GM06990 (cell line): ENCODE measurements around the gene DENND5B.
A peak's percentile ranks its signal among the peaks of the same experiment; 100 is the strongest.

ENCODE experiments used
- DNase-seq: peaks from one replicate; pipeline ENCODE4 v3.0.0-alpha.2; 2011; ENCODE audit not compliant: insufficient read length; ENCODE audit errors: extremely low read depth
- H3K27me3 ChIP-seq: replicated peaks from 2 replicates; pipeline ENCODE4 v1.6.0; 2011; ENCODE audit warnings: low read length; ENCODE audit not compliant: control insufficient read depth, insufficient read depth
- H3K36me3 ChIP-seq: 2 replicates; pipeline ENCODE4 v1.5.1; 2011; ENCODE audit warnings: low read length; ENCODE audit not compliant: control insufficient read depth, insufficient read depth
- H3K4me3 ChIP-seq: replicated peaks from 2 replicates; pipeline ENCODE4 v1.5.1; 2011; ENCODE audit warnings: low read depth, mild to moderate bottlenecking, control low read depth, low read length
- TF ChIP-seq, protein P1 (sequence below): IDR thresholded peaks from 2 replicates; pipeline ENCODE4 v1.5.1; 2011; ENCODE audit warnings: low read length, control low read depth, mild to moderate bottlenecking, inconsistent platforms; ENCODE audit not compliant: insufficient read depth, poor library complexity, severe bottlenecking

The DENND5B gene

DNA sequence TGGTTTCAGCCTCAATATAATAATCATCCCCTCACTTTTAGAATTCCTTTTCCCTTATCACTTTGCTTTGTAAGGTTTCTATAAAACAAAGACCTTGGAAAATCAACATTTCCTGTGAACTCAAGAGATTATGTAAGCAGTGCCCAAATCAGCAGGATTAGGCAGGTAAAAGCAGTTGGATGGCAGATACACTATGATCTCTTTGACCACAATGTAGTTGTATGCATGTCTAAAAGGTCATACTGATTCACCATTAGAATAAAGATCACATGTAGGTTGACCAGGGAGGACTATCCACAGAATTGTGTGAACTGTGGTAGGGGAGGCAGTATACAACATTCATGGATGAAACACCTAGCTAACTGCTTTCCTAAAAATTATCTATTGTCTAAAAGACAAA, 57.5 kb downstream of the DENND5B start:
- H3K27me3 ChIP-seq: no peaks in the 10 kb centered on the region
- H3K4me3 ChIP-seq: no peak overlapping the region
- no peak for DNase-seq
- H3K36me3 ChIP-seq: no peaks in the 10 kb centered on the region
- TF ChIP-seq, protein P1, sequence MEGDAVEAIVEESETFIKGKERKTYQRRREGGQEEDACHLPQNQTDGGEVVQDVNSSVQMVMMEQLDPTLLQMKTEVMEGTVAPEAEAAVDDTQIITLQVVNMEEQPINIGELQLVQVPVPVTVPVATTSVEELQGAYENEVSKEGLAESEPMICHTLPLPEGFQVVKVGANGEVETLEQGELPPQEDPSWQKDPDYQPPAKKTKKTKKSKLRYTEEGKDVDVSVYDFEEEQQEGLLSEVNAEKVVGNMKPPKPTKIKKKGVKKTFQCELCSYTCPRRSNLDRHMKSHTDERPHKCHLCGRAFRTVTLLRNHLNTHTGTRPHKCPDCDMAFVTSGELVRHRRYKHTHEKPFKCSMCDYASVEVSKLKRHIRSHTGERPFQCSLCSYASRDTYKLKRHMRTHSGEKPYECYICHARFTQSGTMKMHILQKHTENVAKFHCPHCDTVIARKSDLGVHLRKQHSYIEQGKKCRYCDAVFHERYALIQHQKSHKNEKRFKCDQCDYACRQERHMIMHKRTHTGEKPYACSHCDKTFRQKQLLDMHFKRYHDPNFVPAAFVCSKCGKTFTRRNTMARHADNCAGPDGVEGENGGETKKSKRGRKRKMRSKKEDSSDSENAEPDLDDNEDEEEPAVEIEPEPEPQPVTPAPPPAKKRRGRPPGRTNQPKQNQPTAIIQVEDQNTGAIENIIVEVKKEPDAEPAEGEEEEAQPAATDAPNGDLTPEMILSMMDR: no peak

DNA sequence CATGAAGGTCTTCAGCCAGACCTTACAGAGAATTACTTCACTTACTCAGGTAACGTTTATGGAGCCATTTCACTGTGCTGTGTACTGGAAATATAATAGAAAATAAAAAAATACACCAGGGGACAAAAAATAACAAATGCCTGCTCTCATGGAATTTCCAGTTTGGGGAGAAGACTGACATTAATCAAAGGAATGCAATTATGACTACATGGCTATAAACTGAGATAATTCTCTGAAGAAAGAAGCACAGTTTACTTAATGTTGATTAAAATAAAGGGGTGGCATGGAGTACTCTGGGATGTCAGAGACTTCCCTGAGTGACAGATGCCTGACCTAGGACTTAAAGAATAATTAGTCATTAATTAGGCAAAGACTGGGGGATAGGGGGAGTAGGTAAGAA, 59.0 kb downstream of the DENND5B start:
- TF ChIP-seq, protein P1: no peak
- Histone ChIP-seq H3K4me3 (no peak overlapping the region), H3K27me3 (no peaks in the 10 kb centered on the region), H3K36me3 (no peaks in the 10 kb centered on the region)
- DNase-seq: no peak

DNA sequence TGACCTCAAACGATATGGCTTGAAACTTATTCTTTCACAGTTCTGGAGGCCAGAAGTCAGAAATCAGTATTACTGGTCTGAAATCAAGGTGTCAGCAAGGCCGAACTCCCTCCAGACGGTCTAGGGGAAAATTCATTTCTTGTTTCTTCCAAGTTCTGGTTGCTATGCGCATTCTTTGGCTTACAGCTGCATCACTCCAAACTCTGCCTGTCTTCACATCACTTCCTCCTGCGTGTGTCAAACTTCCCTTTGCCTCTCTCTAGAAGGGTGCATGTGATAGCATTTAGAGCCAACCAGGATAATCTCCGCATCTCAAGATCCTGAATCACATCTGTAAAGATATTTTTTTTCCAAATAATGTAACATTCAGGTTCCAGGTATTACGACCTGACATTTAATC, 62.8 kb downstream of the DENND5B start:
- TF ChIP-seq, protein P1: no peak
- no peak for DNase-seq
- Histone ChIP-seq H3K4me3 (no peak overlapping the region), H3K27me3 (no peaks in the 10 kb centered on the region), H3K36me3 (no peaks in the 10 kb centered on the region)

DNA sequence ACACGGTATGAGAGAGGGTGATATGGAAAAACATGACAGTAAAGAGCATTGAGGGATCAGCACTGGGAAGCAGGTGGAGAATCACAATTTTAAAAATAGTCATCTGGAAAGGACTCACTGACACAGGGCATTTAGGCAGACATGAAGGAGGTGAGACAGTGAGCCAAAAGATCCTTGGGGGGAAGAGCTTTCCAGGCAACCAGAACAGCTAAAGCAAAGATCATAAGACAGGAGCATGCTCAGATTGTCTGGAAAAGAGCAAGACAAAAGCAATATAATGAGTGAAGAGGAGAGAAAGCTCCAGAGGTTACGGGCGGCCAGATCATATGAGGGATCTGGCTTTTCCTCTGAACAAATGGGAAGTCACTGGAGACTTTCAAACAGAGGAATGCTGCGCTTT, 63.9 kb downstream of the DENND5B start:
- no peak overlapping the region for H3K4me3 ChIP-seq
- TF ChIP-seq, protein P1: no peak
- H3K27me3 ChIP-seq: no peaks in the 10 kb centered on the region
- H3K36me3 ChIP-seq: no peaks in the 10 kb centered on the region
- no peak for DNase-seq

DNA sequence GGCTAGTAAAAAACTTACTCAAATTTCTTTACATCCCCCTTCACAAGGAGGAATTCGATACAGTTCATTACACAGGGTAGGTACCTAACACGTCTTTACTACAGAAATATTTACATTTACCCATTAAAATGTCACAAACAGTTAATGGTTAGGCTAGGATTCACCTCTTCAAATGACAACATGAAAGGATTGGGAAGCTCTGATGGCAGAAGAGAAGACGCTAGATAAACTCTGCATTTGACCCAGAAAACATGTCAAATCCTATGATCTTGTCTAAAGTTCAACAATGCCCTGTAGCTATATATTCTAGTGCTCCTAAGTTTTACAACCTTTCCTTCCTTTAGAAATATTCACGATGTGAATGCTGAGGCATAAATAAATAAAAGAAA, 64.8 kb downstream of the DENND5B start:
- DNase-seq: no peak
- Histone ChIP-seq H3K4me3 (no peak overlapping the region), H3K27me3 (no peaks in the 10 kb centered on the region), H3K36me3 (no peaks in the 10 kb centered on the region)
- TF ChIP-seq, protein P1: no peak

DNA sequence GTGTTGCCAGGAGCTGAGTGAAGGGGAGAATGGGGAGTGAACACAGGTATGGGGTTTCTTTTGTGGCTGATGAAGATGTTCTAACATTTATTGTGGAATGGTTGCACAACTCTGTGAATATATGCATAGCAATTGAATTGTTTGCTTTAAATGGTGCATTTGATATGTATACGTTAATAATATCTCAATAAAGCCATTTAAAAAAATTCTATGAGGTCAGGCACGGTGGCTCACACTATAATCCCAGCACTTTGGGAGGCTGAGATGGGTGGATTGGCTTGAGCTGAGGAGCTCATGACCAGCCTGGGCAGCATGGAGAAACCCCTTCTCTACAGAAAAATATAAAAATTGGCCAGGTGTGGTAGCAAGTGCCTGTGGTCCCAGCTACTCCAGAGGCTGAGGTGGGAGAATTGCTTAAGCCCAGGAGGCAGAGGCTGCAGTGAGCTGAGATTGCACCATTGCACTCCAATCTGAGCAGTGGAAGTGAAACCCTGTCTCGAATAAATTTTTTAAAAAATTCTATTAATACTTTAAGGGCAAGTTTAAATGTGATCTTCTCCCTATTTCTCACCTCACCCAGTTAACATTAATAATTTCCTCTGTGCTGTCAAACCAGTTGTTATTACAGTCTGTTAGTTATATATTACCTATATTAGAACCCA, 65.3 kb downstream of the DENND5B start:
- Histone ChIP-seq H3K4me3 (peak overlapping the region; percentile 4), H3K27me3 (no peaks in the 10 kb centered on the region), H3K36me3 (no peaks in the 10 kb centered on the region)
- TF ChIP-seq, protein P1: no peak
- no peak for DNase-seq
